ENCODE results near the gene ZDHHC14.

DNA sequence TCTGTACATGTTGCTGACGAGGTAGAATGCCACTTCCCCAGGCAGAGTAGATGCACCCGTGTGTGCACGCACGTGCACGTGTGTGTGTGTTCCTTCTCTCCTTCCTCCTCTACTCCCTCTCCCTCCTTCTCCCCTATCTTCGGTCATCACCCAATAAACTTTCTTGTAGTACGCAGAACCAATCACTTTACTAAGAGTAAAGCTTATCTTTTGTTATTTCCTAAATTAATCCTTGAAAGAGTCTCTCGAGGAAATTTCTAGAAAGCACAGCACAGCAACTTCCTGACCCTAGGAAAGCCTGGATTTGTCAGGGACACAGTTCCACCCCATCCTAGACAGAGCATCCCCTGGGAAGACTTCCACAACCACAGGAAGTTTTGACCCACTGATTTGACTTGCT, 166.1 kb downstream of the ZDHHC14 start:
- TF ChIP-seq, protein P1, sequence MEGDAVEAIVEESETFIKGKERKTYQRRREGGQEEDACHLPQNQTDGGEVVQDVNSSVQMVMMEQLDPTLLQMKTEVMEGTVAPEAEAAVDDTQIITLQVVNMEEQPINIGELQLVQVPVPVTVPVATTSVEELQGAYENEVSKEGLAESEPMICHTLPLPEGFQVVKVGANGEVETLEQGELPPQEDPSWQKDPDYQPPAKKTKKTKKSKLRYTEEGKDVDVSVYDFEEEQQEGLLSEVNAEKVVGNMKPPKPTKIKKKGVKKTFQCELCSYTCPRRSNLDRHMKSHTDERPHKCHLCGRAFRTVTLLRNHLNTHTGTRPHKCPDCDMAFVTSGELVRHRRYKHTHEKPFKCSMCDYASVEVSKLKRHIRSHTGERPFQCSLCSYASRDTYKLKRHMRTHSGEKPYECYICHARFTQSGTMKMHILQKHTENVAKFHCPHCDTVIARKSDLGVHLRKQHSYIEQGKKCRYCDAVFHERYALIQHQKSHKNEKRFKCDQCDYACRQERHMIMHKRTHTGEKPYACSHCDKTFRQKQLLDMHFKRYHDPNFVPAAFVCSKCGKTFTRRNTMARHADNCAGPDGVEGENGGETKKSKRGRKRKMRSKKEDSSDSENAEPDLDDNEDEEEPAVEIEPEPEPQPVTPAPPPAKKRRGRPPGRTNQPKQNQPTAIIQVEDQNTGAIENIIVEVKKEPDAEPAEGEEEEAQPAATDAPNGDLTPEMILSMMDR (IDR thresholded peaks at IDR 0.05; ENCODE audit: insufficient read depth, low read length) = no peak
- TF ChIP-seq, protein P2, sequence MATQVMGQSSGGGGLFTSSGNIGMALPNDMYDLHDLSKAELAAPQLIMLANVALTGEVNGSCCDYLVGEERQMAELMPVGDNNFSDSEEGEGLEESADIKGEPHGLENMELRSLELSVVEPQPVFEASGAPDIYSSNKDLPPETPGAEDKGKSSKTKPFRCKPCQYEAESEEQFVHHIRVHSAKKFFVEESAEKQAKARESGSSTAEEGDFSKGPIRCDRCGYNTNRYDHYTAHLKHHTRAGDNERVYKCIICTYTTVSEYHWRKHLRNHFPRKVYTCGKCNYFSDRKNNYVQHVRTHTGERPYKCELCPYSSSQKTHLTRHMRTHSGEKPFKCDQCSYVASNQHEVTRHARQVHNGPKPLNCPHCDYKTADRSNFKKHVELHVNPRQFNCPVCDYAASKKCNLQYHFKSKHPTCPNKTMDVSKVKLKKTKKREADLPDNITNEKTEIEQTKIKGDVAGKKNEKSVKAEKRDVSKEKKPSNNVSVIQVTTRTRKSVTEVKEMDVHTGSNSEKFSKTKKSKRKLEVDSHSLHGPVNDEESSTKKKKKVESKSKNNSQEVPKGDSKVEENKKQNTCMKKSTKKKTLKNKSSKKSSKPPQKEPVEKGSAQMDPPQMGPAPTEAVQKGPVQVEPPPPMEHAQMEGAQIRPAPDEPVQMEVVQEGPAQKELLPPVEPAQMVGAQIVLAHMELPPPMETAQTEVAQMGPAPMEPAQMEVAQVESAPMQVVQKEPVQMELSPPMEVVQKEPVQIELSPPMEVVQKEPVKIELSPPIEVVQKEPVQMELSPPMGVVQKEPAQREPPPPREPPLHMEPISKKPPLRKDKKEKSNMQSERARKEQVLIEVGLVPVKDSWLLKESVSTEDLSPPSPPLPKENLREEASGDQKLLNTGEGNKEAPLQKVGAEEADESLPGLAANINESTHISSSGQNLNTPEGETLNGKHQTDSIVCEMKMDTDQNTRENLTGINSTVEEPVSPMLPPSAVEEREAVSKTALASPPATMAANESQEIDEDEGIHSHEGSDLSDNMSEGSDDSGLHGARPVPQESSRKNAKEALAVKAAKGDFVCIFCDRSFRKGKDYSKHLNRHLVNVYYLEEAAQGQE (IDR thresholded peaks at IDR 0.05; ENCODE audit: insufficient replicate concordance, low read depth) = no peak
- no peak for TF ChIP-seq GABPA (IDR thresholded peaks at IDR 0.05; ENCODE audit: low read depth)
